HL-60 (cell line): Measurements from ENCODE around the gene CNTNAP2.

Experiments
- GABPA ChIP-seq: IDR thresholded peaks from 2 replicates; pipeline ENCODE4 v1.6.1; 2012; ENCODE audit warnings: low read depth
- TF ChIP-seq, protein P1 (sequence below): IDR thresholded peaks from one replicate; pipeline ENCODE4 v1.5.1; 2011; ENCODE audit warnings: low read length, control low read depth, inconsistent platforms; ENCODE audit not compliant: insufficient read depth

DNA sequence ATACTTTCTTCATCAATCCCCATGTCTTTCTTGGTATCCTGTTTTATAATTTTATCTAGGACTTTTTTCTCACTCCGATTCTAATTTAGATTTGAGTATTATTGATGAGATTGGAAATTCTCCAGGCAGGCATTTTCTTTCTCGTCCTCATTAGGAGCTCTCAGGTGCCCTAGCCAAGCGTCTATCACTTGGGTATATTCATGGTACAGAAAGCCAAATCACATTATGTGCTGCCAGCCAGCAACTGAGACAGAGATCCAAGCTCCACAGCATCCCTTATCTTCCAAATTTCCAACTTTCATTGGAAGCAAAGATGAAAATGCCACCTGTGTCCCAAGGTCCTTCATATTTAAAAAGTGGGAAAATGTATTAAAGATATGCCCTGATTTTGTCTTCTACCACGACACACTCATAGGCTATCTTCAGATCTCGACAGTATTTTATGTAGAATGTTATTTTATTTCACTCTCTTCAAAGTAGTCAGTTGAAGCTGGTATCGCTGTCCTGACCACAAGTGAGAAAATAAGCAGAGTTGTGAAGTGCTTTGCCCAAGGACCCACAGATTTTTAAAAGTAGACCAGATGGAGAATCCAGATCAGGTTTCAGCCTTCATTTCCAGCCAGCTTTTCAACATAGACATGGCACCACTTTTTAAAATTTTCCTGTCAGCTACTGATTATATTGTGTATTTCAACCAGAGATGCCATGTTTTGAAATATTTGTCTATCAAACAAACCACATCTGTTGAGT lies 773.4 kb downstream of the CNTNAP2 start:
- TF ChIP-seq, protein P1, sequence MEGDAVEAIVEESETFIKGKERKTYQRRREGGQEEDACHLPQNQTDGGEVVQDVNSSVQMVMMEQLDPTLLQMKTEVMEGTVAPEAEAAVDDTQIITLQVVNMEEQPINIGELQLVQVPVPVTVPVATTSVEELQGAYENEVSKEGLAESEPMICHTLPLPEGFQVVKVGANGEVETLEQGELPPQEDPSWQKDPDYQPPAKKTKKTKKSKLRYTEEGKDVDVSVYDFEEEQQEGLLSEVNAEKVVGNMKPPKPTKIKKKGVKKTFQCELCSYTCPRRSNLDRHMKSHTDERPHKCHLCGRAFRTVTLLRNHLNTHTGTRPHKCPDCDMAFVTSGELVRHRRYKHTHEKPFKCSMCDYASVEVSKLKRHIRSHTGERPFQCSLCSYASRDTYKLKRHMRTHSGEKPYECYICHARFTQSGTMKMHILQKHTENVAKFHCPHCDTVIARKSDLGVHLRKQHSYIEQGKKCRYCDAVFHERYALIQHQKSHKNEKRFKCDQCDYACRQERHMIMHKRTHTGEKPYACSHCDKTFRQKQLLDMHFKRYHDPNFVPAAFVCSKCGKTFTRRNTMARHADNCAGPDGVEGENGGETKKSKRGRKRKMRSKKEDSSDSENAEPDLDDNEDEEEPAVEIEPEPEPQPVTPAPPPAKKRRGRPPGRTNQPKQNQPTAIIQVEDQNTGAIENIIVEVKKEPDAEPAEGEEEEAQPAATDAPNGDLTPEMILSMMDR, result no peak
- no peak for TF ChIP-seq GABPA
